ENCODE data around the gene RNF175. TPM values are rescaled to one million over a fixed set of nuclear protein-coding genes. Genes with fewer than 3 reads are reported as not detected.

The RNF175 gene
- polyA plus RNA-seq, 1 donor from 2014 or later, result 30.1 TPM

DNA sequence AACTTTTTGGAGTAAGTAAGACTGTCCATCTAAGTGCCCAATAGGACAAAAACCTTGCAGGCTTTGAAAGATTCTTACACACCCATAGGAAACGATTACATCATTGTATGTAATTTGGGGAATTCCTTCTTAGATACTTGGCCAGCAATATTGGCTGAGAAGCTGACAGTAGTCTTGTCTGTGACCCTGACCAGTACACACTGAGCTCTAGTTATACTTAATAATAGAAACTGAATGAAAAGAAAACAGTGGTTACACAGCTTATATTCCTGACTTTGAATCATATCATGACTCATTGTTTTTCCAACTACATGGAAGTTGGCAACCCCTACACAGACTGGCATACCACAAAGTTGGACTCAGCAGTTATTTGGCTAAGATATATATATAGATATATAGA is 82.8 kb downstream of the RNF175 start:
- H3K27ac ChIP-seq (ENCODE audit: low read length), result no peak overlapping the region
- H3F3A ChIP-seq (ENCODE audit: insufficient read depth, low read length, poor library complexity, severe bottlenecking), result no peaks in the 10 kb centered on the region
- H3K9me2 ChIP-seq (ENCODE audit: insufficient read depth, low read length), result no peaks in the 10 kb centered on the region
- H3K9ac ChIP-seq (ENCODE audit: low read length), result no peak overlapping the region
- H3K4me2 ChIP-seq (ENCODE audit: low read length), result no peak overlapping the region
- no peak overlapping the region for H2AFZ ChIP-seq (ENCODE audit: low read depth, low read length)
- peaks cover 3% of the 10 kb centered on the region for H3K9me3 ChIP-seq (ENCODE audit: low read length)
- TF ChIP-seq MXI1 (conservative IDR thresholded peaks at IDR 0.05; ENCODE audit: poor library complexity, severe bottlenecking) (no peak), EZH2 (IDR thresholded peaks at IDR 0.05; ENCODE audit: borderline replicate concordance, insufficient read depth, low read length, poor library complexity, severe bottlenecking) (no peak), REST (IDR thresholded peaks at IDR 0.05; ENCODE audit: borderline replicate concordance) (no peak), EP300 (conservative IDR thresholded peaks at IDR 0.05; ENCODE audit: poor library complexity, severe bottlenecking) (no peak), SMC3 (conservative IDR thresholded peaks at IDR 0.05; ENCODE audit: poor library complexity) (no peak), TAF1 (IDR thresholded peaks at IDR 0.05; ENCODE audit: low read depth) (no peak), POLR2AphosphoS5 (IDR thresholded peaks at IDR 0.05) (no peak), RAD21 (conservative IDR thresholded peaks at IDR 0.05) (no peak)
- TF ChIP-seq, protein P1, sequence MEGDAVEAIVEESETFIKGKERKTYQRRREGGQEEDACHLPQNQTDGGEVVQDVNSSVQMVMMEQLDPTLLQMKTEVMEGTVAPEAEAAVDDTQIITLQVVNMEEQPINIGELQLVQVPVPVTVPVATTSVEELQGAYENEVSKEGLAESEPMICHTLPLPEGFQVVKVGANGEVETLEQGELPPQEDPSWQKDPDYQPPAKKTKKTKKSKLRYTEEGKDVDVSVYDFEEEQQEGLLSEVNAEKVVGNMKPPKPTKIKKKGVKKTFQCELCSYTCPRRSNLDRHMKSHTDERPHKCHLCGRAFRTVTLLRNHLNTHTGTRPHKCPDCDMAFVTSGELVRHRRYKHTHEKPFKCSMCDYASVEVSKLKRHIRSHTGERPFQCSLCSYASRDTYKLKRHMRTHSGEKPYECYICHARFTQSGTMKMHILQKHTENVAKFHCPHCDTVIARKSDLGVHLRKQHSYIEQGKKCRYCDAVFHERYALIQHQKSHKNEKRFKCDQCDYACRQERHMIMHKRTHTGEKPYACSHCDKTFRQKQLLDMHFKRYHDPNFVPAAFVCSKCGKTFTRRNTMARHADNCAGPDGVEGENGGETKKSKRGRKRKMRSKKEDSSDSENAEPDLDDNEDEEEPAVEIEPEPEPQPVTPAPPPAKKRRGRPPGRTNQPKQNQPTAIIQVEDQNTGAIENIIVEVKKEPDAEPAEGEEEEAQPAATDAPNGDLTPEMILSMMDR (IDR thresholded peaks at IDR 0.05; ENCODE audit: poor library complexity, severe bottlenecking), result no peak
- H3K36me3 ChIP-seq (ENCODE audit: insufficient read depth, low read length), result no peaks in the 10 kb centered on the region
- H3K4me3 ChIP-seq (ENCODE audit: low read length), result no peak overlapping the region
- H3K27me3 ChIP-seq (ENCODE audit: insufficient read depth, low read depth, low read length), result no peaks in the 10 kb centered on the region
- H3K79me2 ChIP-seq (replicated peaks; ENCODE audit: insufficient read depth, low read length), result no peaks in the 10 kb centered on the region
- no peaks in the 10 kb centered on the region for H4K20me1 ChIP-seq (ENCODE audit: insufficient read depth)

- Histone ChIP-seq H3K27ac (ENCODE audit: low read length) (no peak overlapping the region), H3K9me2 (ENCODE audit: insufficient read depth, low read length) (no peaks in the 10 kb centered on the region), H2AFZ (ENCODE audit: low read depth, low read length) (no peak overlapping the region), H4K20me1 (ENCODE audit: insufficient read depth) (no peaks in the 10 kb centered on the region), H3K36me3 (ENCODE audit: insufficient read depth, low read length) (no peaks in the 10 kb centered on the region), H3K79me2 (replicated peaks; ENCODE audit: insufficient read depth, low read length) (no peaks in the 10 kb centered on the region), H3K27me3 (ENCODE audit: insufficient read depth, low read depth, low read length) (no peaks in the 10 kb centered on the region), H3K9me3 (ENCODE audit: low read length) (peaks cover 3% of the 10 kb centered on the region), H3F3A (ENCODE audit: insufficient read depth, low read length, poor library complexity, severe bottlenecking) (no peaks in the 10 kb centered on the region), H3K9ac (ENCODE audit: low read length) (no peak overlapping the region), H3K4me3 (ENCODE audit: low read length) (no peak overlapping the region), H3K4me2 (ENCODE audit: low read length) (no peak overlapping the region)
- TF ChIP-seq REST (IDR thresholded peaks at IDR 0.05; ENCODE audit: borderline replicate concordance) (no peak), MXI1 (conservative IDR thresholded peaks at IDR 0.05; ENCODE audit: poor library complexity, severe bottlenecking) (no peak), TAF1 (IDR thresholded peaks at IDR 0.05; ENCODE audit: low read depth) (no peak), POLR2AphosphoS5 (IDR thresholded peaks at IDR 0.05) (no peak), EZH2 (IDR thresholded peaks at IDR 0.05; ENCODE audit: borderline replicate concordance, insufficient read depth, low read length, poor library complexity, severe bottlenecking) (no peak), SMC3 (conservative IDR thresholded peaks at IDR 0.05; ENCODE audit: poor library complexity) (no peak), EP300 (conservative IDR thresholded peaks at IDR 0.05; ENCODE audit: poor library complexity, severe bottlenecking) (no peak), RAD21 (conservative IDR thresholded peaks at IDR 0.05) (no peak)
- TF ChIP-seq, protein P1 (IDR thresholded peaks at IDR 0.05; ENCODE audit: poor library complexity, severe bottlenecking), result no peak
Measured at GRCh38 chr4:153676486-153676885, 83.3 kb downstream of the RNF175 start.

Data from neural cell (in vitro differentiated cells).